Measurements from ENCODE around the gene CDC42BPA.

DNA sequence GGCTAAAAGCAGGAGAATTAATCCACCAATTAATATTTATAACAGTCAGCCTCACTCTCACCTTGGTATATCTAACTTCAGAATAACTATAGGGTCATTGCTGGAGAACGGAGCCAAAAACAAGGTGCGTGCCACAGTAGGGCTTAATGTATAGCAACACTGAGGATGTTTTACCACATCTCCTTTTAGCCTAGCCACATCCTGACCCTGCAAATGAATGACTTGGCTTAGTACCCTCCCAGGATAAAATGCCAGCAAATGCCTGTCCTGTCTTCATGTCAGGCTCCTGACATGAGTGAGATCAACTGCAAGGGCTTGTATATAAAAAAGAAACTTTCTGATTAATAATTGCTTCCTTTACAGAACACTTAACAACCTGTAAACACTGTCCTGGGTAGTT lies 2.7 kb upstream of the CDC42BPA start:
- TF ChIP-seq CTCF (IDR thresholded peaks at IDR 0.05) (no peak), POLR2A (IDR thresholded peaks at IDR 0.05) (no peak)

Measured in lower leg skin (tissue), 3 donors.